Lower leg skin (tissue), 3 donors: Measurements from ENCODE around the gene OXCT1.

Experiments
- POLR2A ChIP-seq, 2 donors: fragments of 450-650 bp; IDR thresholded peaks; one replicate each; pipeline ENCODE4 v1.6.1; 2016 to 2017; ENCODE audit warnings: antibody characterized with exemption in 2 of 2, mild to moderate bottlenecking in 1 of 2, moderate library complexity in 1 of 2
- TF ChIP-seq, protein P1 (sequence below), 3 donors: fragments of 450-650 bp; IDR thresholded peaks; one replicate each; pipeline ENCODE4 v1.5.1; 2016; ENCODE audit warnings: antibody characterized with exemption in 3 of 3, mild to moderate bottlenecking in 3 of 3, moderate library complexity in 2 of 3

DNA sequence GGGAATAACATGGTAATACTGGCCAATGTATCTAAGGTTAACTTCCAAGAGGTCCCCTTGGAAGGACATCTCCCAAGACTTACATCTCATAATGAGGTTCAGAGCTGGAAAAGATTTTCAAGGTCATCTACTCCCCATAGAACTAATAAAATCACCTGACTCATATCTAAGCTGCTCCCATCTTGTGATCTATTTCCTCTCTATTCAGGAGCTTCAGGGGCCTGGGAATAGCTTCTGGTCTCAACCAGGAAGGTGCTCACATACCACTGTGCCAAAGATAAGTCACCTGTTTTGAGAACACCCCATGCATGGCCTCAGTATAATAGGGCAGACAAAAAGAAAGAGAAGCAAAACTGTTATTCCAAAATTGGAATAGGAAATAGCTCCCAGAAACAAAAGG lies 74.2 kb downstream of the OXCT1 start:
- TF ChIP-seq, protein P1, sequence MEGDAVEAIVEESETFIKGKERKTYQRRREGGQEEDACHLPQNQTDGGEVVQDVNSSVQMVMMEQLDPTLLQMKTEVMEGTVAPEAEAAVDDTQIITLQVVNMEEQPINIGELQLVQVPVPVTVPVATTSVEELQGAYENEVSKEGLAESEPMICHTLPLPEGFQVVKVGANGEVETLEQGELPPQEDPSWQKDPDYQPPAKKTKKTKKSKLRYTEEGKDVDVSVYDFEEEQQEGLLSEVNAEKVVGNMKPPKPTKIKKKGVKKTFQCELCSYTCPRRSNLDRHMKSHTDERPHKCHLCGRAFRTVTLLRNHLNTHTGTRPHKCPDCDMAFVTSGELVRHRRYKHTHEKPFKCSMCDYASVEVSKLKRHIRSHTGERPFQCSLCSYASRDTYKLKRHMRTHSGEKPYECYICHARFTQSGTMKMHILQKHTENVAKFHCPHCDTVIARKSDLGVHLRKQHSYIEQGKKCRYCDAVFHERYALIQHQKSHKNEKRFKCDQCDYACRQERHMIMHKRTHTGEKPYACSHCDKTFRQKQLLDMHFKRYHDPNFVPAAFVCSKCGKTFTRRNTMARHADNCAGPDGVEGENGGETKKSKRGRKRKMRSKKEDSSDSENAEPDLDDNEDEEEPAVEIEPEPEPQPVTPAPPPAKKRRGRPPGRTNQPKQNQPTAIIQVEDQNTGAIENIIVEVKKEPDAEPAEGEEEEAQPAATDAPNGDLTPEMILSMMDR (IDR thresholded peaks at IDR 0.05): no peak
- TF ChIP-seq POLR2A (IDR thresholded peaks at IDR 0.05): no peak
